ENCODE measurements around the gene NR1H4. TPM values are rescaled to one million over a fixed set of nuclear protein-coding genes. Genes with fewer than 3 reads are reported as not detected.
A peak's percentile ranks its signal among the peaks of the same experiment; 100 is the strongest.

Gene NR1H4
- total and polyA plus RNA-seq, 2 of the 13 experiments (the other 11 are each of a cell fraction or from before 2014, with no cell fraction given), result 27.3 to 114 TPM

GRCh38 chr12:100573292-100574186, 99.9 kb downstream of the NR1H4 start, which contains the start of gene GAS2L3 (continued):
- TF ChIP-seq CERS6 (CRISPR knock-in tag; IDR thresholded peaks at IDR 0.05), result no peak
- TF ChIP-seq ZBTB14 (CRISPR knock-in tag; IDR thresholded peaks at IDR 0.05), result no peak
- TF ChIP-seq HNRNPLL (IDR thresholded peaks at IDR 0.05; ENCODE audit: low read depth, low read length, poor library complexity, severe bottlenecking), result peak; percentile 65
- peak; percentile 95 for TF ChIP-seq SAP130 (CRISPR knock-in tag; IDR thresholded peaks at IDR 0.05; ENCODE audit: low read depth)
- TF ChIP-seq CTCF (CRISPR knock-in tag; IDR thresholded peaks at IDR 0.05), result peak; percentile 19; the same call in 1 of the 2 replicates
- no peak for TF ChIP-seq MTF1 (CRISPR knock-in tag; IDR thresholded peaks at IDR 0.05)
- peak; percentile 91 for TF ChIP-seq SNAPC2 (CRISPR knock-in tag; IDR thresholded peaks at IDR 0.05)
- TF ChIP-seq ZNF768 (CRISPR knock-in tag; IDR thresholded peaks at IDR 0.05), result peak; percentile 51; the same call in 1 of the 2 replicates
- peak; percentile 87; the same call in 1 of the 2 replicates for TF ChIP-seq SNAI1 (CRISPR knock-in tag; IDR thresholded peaks at IDR 0.05; ENCODE audit: borderline replicate concordance)
- TF ChIP-seq ZNF598 (CRISPR knock-in tag; IDR thresholded peaks at IDR 0.05; ENCODE audit: borderline replicate concordance), result peak; percentile 96
- peak; percentile 36; the same call in 1 of the 2 replicates for TF ChIP-seq ARHGAP35 (CRISPR knock-in tag; IDR thresholded peaks at IDR 0.05; ENCODE audit: borderline replicate concordance)
- peak; percentile 87; the same call in 1 of the 2 replicates for TF ChIP-seq BRF2 (CRISPR knock-in tag; IDR thresholded peaks at IDR 0.05)
- TF ChIP-seq ZNF83 (CRISPR knock-in tag; IDR thresholded peaks at IDR 0.05; ENCODE audit: borderline replicate concordance), result peak; percentile 22; the same call in 1 of the 2 replicates
- no peak for TF ChIP-seq EP300 (IDR thresholded peaks at IDR 0.05; ENCODE audit: low read depth in 2 of 2, low read length in 2 of 2)
- TF ChIP-seq EP300 (CRISPR knock-in tag; IDR thresholded peaks at IDR 0.05; ENCODE audit: borderline replicate concordance), result no peak
- no peak for TF ChIP-seq NCOA5 (CRISPR knock-in tag; IDR thresholded peaks at IDR 0.05)
- TF ChIP-seq SCMH1 (CRISPR knock-in tag; IDR thresholded peaks at IDR 0.05; ENCODE audit: borderline replicate concordance), result no peak
- 0 out of 2 replicates have a peak, but pooled peaks have one; percentile 56 for TF ChIP-seq ZHX1 (CRISPR knock-in tag; IDR thresholded peaks at IDR 0.05; ENCODE audit: low read depth)
- TF ChIP-seq RAD51 (IDR thresholded peaks at IDR 0.05; ENCODE audit: borderline replicate concordance), result no peak
- TF ChIP-seq ZSCAN30 (CRISPR knock-in tag; IDR thresholded peaks at IDR 0.05), result no peak
- peak; percentile 83 for TF ChIP-seq RNF2 (conservative IDR thresholded peaks at IDR 0.05; ENCODE audit: low read depth)
